ENCODE data around the gene GALNTL6. TPM values are rescaled to one million over a fixed set of nuclear protein-coding genes. Genes with fewer than 3 reads are reported as not detected.

Gene GALNTL6
- polyA plus RNA-seq, 4 donors: 0.30 to 0.45 (median 0.31) TPM; not detected in 1

DNA sequence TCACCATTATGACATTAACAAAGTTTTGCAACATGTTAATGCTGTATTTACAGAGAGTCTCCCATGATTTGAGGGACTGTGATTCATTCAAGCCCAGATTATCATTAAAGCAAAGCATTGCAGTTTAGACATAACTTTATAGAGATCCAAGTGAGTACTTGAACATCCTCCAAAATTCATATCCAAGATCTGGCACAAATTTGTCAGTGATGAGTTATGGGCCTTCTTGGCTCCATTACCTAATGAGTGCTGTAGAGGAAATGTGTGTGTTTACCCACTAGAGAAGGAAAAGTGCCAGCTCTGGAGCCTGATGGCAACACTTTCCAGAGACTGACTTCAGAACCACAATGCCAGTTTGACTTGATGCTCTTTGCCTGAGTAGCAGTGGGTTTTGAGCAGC lies 432.3 kb downstream of the GALNTL6 start:
- H3K4me1 ChIP-seq (ENCODE audit: control insufficient read depth in 3 of 3, insufficient read depth in 2 of 3, low read depth in 1 of 3, low read length in 2 of 3): no peaks in the 10 kb centered on the region
- H3K4me3 ChIP-seq (ENCODE audit: low read depth in 1 of 3, low read length in 3 of 3): no peak overlapping the region
- no peaks in the 10 kb centered on the region for H3K27me3 ChIP-seq (ENCODE audit: control insufficient read depth in 3 of 3, insufficient read depth in 3 of 3, low read length in 3 of 3)
- FAIRE-seq: no peak
- no peaks in the 10 kb centered on the region for H3K36me3 ChIP-seq (ENCODE audit: control insufficient read depth in 3 of 3, insufficient read depth in 2 of 3, low read depth in 1 of 3, low read length in 3 of 3)
- H3K9me3 ChIP-seq (ENCODE audit: control insufficient read depth in 2 of 2, insufficient read depth in 1 of 2, low read depth in 1 of 2, low read length in 1 of 2): no peaks in the 10 kb centered on the region
- DNase-seq: no peak
- H3K27ac ChIP-seq (ENCODE audit: low read depth in 1 of 3, low read length in 2 of 3): no peak overlapping the region

DNA sequence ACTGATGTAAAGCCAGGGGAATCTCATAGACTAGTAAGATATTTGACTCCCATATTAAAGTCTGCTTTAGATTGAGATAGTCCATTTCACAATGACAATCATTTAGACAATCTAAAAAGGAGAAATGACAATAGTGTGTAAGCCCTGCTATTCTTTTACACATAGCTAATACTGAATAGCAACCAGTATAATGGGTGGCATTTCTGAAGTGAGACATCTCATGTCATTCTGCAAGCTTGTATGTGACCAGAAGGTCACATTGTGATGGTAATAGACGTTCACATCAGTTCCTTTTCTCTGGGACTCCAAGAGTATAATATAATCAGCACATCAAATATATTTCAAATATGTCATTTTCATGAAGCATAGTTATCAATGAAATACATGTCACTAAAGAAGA lies 440.2 kb downstream of the GALNTL6 start:
- Histone ChIP-seq H3K27ac (ENCODE audit: low read depth in 1 of 3, low read length in 2 of 3) (no peak overlapping the region), H3K4me1 (ENCODE audit: control insufficient read depth in 3 of 3, insufficient read depth in 2 of 3, low read depth in 1 of 3, low read length in 2 of 3) (no peaks in the 10 kb centered on the region), H3K36me3 (ENCODE audit: control insufficient read depth in 3 of 3, insufficient read depth in 2 of 3, low read depth in 1 of 3, low read length in 3 of 3) (no peaks in the 10 kb centered on the region), H3K27me3 (ENCODE audit: control insufficient read depth in 3 of 3, insufficient read depth in 3 of 3, low read length in 3 of 3) (no peaks in the 10 kb centered on the region), H3K4me3 (ENCODE audit: low read depth in 1 of 3, low read length in 3 of 3) (no peak overlapping the region), H3K9me3 (ENCODE audit: control insufficient read depth in 2 of 2, insufficient read depth in 1 of 2, low read depth in 1 of 2, low read length in 1 of 2) (no peaks in the 10 kb centered on the region)
- 10 to 40% (median 16%) methylated on average over 1 of the region's 1 CpG for WGBS, 3 donors
- FAIRE-seq (no peak), DNase-seq (no peak)

DNA sequence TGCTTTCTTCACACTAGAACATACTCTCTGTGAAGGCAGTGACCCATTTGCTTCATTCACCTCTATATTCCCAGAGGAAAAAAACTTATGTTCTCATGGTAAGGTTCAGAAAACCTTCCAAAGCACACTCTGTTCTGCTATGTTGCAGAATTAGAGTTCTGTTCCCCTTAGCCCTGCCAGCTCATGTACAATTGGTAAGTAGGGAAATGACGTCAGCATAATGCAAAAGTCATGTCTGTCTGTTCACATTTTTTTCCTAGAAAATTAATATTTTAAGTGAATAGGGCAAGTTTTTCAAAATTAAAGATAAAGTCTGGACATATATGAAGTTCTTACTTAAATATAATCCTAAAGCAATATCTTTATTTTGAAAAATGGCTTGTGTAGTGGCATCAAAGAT lies 443.6 kb downstream of the GALNTL6 start:
- no peak overlapping the region for H3K27ac ChIP-seq (ENCODE audit: low read depth in 1 of 3, low read length in 2 of 3)
- DNase-seq: no peak
- H3K27me3 ChIP-seq (ENCODE audit: control insufficient read depth in 3 of 3, insufficient read depth in 3 of 3, low read length in 3 of 3): no peaks in the 10 kb centered on the region
- H3K36me3 ChIP-seq (ENCODE audit: control insufficient read depth in 3 of 3, insufficient read depth in 2 of 3, low read depth in 1 of 3, low read length in 3 of 3): no peaks in the 10 kb centered on the region
- no peak for FAIRE-seq
- no peak overlapping the region for H3K4me3 ChIP-seq (ENCODE audit: low read depth in 1 of 3, low read length in 3 of 3)
- H3K9me3 ChIP-seq (ENCODE audit: control insufficient read depth in 2 of 2, insufficient read depth in 1 of 2, low read depth in 1 of 2, low read length in 1 of 2): no peaks in the 10 kb centered on the region
- no peaks in the 10 kb centered on the region for H3K4me1 ChIP-seq (ENCODE audit: control insufficient read depth in 3 of 3, insufficient read depth in 2 of 3, low read depth in 1 of 3, low read length in 2 of 3)
- WGBS, 3 donors: 73 to 87% (median 82%) methylated on average over 1 of the region's 1 CpG

DNA sequence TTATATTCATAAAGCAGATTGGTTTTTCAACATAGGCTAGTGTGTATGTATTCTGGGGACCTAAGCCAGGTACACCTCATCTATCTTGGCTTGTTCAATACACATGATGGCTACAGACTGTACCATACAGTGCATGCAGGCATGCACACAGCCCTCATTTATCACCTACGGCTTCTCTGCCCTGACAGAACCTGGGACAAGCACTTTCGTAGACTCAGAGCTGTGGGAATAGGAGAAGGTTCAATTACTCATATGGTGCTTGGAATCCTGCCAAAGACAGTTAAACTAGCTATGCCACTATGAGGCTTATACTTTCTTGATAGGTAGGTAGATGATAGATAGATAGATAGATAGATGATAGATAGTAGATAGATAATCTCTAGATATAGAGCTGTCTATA lies 457.2 kb downstream of the GALNTL6 start:
- no peak for FAIRE-seq
- no peaks in the 10 kb centered on the region for H3K4me1 ChIP-seq (ENCODE audit: control insufficient read depth in 3 of 3, insufficient read depth in 2 of 3, low read depth in 1 of 3, low read length in 2 of 3)
- DNase-seq: no peak
- H3K9me3 ChIP-seq (ENCODE audit: control insufficient read depth in 2 of 2, insufficient read depth in 1 of 2, low read depth in 1 of 2, low read length in 1 of 2): no peaks in the 10 kb centered on the region
- H3K4me3 ChIP-seq (ENCODE audit: low read depth in 1 of 3, low read length in 3 of 3): no peak overlapping the region
- no peaks in the 10 kb centered on the region for H3K36me3 ChIP-seq (ENCODE audit: control insufficient read depth in 3 of 3, insufficient read depth in 2 of 3, low read depth in 1 of 3, low read length in 3 of 3)
- H3K27ac ChIP-seq (ENCODE audit: low read depth in 1 of 3, low read length in 2 of 3): no peak overlapping the region
- 5 to 48% (median 24%) methylated on average over 2 of the region's 2 CpGs for WGBS, 3 donors
- H3K27me3 ChIP-seq (ENCODE audit: control insufficient read depth in 3 of 3, insufficient read depth in 3 of 3, low read length in 3 of 3): no peaks in the 10 kb centered on the region

DNA sequence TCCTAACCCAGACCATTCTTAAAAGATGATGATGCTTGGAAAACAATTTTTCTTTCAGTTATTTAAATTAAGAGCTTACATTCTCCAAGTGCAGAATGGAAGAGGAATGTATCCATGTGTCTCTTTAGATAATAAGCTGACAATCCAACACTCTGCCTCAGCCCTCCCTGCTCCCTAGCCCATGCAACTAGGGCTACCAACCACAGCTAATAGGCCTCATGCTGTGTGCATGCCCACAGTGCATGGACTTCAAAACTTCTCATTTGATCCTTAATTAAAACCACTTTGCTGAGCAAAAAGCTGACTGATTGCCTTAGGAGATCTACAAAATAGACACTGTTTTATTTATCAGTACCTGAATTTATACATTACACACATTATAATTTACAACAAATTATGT lies 473.9 kb downstream of the GALNTL6 start:
- no peaks in the 10 kb centered on the region for H3K9me3 ChIP-seq (ENCODE audit: control insufficient read depth in 2 of 2, insufficient read depth in 1 of 2, low read depth in 1 of 2, low read length in 1 of 2)
- no peak overlapping the region for H3K27ac ChIP-seq (ENCODE audit: low read depth in 1 of 3, low read length in 2 of 3)
- H3K4me1 ChIP-seq (ENCODE audit: control insufficient read depth in 3 of 3, insufficient read depth in 2 of 3, low read depth in 1 of 3, low read length in 2 of 3): no peaks in the 10 kb centered on the region
- FAIRE-seq: no peak
- no peak overlapping the region for H3K4me3 ChIP-seq (ENCODE audit: low read depth in 1 of 3, low read length in 3 of 3)
- DNase-seq: no peak
- H3K36me3 ChIP-seq (ENCODE audit: control insufficient read depth in 3 of 3, insufficient read depth in 2 of 3, low read depth in 1 of 3, low read length in 3 of 3): no peaks in the 10 kb centered on the region
- no peaks in the 10 kb centered on the region for H3K27me3 ChIP-seq (ENCODE audit: control insufficient read depth in 3 of 3, insufficient read depth in 3 of 3, low read length in 3 of 3)

DNA sequence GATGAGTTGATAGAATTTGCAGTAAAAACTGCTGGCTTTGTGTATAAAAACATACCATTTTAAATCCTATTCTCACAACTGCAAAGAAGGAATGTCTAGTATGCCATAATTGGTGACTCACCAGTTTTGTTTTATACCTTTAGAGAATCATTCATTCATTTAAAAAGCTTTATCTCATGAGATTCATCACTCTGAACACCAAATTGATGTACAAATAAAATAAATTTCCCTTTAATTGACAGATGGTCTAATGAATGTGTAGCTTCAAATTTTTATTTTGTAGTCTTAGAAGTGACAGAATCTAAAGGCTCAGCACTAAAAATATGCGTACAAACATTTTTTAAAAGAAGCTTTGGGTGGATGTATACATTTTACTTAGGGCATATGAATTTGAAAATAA lies 492.5 kb downstream of the GALNTL6 start:
- FAIRE-seq (no peak), DNase-seq (no peak)
- H3K9me3 ChIP-seq (ENCODE audit: control insufficient read depth in 2 of 2, insufficient read depth in 1 of 2, low read depth in 1 of 2, low read length in 1 of 2): no peaks in the 10 kb centered on the region
- H3K4me3 ChIP-seq (ENCODE audit: low read depth in 1 of 3, low read length in 3 of 3): no peak overlapping the region
- no peaks in the 10 kb centered on the region for H3K4me1 ChIP-seq (ENCODE audit: control insufficient read depth in 3 of 3, insufficient read depth in 2 of 3, low read depth in 1 of 3, low read length in 2 of 3)
- H3K27me3 ChIP-seq (ENCODE audit: control insufficient read depth in 3 of 3, insufficient read depth in 3 of 3, low read length in 3 of 3): no peaks in the 10 kb centered on the region
- no peaks in the 10 kb centered on the region for H3K36me3 ChIP-seq (ENCODE audit: control insufficient read depth in 3 of 3, insufficient read depth in 2 of 3, low read depth in 1 of 3, low read length in 3 of 3)
- H3K27ac ChIP-seq (ENCODE audit: low read depth in 1 of 3, low read length in 2 of 3): no peak overlapping the region
- WGBS, 3 donors: 90 to 94% (median 91%) methylated on average over 1 of the region's 1 CpG

DNA sequence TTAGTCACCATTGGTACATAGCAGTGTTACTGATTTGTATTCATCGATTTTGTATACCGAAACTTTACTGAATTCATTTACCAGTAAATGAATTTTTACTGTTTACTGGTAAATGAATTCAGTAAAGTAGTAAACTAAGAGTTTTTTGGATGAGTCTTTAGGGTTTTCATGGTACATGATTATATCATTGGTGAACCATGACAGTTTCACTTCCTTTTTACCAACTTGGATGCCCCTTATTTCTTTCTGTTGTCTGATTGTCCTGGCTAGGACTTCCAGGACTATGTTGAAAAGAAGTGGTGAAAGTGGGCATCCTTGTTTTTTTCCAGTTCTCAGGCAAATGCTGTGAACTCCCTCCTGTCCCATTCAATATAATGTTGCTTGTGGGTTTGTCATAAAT lies 494.9 kb downstream of the GALNTL6 start:
- Histone ChIP-seq H3K27me3 (ENCODE audit: control insufficient read depth in 3 of 3, insufficient read depth in 3 of 3, low read length in 3 of 3) (no peaks in the 10 kb centered on the region), H3K4me3 (ENCODE audit: low read depth in 1 of 3, low read length in 3 of 3) (no peak overlapping the region), H3K9me3 (ENCODE audit: control insufficient read depth in 2 of 2, insufficient read depth in 1 of 2, low read depth in 1 of 2, low read length in 1 of 2) (no peaks in the 10 kb centered on the region), H3K27ac (ENCODE audit: low read depth in 1 of 3, low read length in 2 of 3) (no peak overlapping the region), H3K4me1 (ENCODE audit: control insufficient read depth in 3 of 3, insufficient read depth in 2 of 3, low read depth in 1 of 3, low read length in 2 of 3) (no peaks in the 10 kb centered on the region), H3K36me3 (ENCODE audit: control insufficient read depth in 3 of 3, insufficient read depth in 2 of 3, low read depth in 1 of 3, low read length in 3 of 3) (no peaks in the 10 kb centered on the region)
- DNase-seq: no peak
- FAIRE-seq: no peak
- 92 to 96% (median 92%) methylated on average over 2 of the region's 2 CpGs for WGBS, 3 donors

DNA sequence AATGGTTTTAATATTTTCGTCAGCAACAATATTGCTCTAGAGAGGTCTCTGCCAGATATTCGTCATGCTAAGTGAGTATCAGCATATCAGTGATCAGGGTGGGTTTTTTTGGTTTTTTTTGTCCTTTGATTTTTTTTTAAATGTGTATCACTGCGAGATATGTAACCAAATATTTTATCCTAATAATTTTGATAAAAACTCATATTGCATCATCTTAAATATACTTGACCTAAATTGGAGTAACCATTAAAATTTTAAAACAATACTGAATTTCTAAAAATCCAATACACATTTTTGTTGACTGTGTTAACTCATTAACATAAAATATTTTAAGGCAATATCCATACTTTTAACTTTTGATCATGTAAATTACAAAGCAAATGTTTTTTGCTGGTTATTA lies 498.5 kb downstream of the GALNTL6 start:
- WGBS, 3 donors: 82 to 84% (median 82%) methylated on average over 3 of the region's 3 CpGs
- H3K36me3 ChIP-seq (ENCODE audit: control insufficient read depth in 3 of 3, insufficient read depth in 2 of 3, low read depth in 1 of 3, low read length in 3 of 3): no peaks in the 10 kb centered on the region
- FAIRE-seq (no peak), DNase-seq (no peak)
- no peak overlapping the region for H3K27ac ChIP-seq (ENCODE audit: low read depth in 1 of 3, low read length in 2 of 3)
- H3K27me3 ChIP-seq (ENCODE audit: control insufficient read depth in 3 of 3, insufficient read depth in 3 of 3, low read length in 3 of 3): no peaks in the 10 kb centered on the region
- H3K4me1 ChIP-seq (ENCODE audit: control insufficient read depth in 3 of 3, insufficient read depth in 2 of 3, low read depth in 1 of 3, low read length in 2 of 3): no peaks in the 10 kb centered on the region
- H3K9me3 ChIP-seq (ENCODE audit: control insufficient read depth in 2 of 2, insufficient read depth in 1 of 2, low read depth in 1 of 2, low read length in 1 of 2): no peaks in the 10 kb centered on the region
- no peak overlapping the region for H3K4me3 ChIP-seq (ENCODE audit: low read depth in 1 of 3, low read length in 3 of 3)

DNA sequence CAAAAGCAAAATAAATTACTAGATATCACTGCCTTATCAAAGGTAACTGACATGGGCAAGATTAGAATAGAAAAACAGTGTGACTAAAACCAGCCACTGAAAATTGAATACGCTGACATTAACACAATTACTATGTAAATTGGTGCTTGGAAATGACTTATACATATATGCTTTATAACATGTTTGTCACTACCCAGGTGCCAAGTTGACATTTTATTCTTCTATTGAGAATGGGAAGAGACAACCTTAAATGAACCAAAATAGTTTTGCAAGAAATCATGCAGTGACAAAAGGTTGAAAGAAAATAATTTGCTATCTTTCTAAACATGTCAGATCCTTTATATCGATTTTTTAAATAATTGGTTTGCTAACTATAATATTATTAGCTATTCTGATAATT lies 510.1 kb downstream of the GALNTL6 start:
- no peak overlapping the region for H3K4me3 ChIP-seq (ENCODE audit: low read depth in 1 of 3, low read length in 3 of 3)
- DNase-seq: no peak
- no peaks in the 10 kb centered on the region for H3K36me3 ChIP-seq (ENCODE audit: control insufficient read depth in 3 of 3, insufficient read depth in 2 of 3, low read depth in 1 of 3, low read length in 3 of 3)
- H3K27me3 ChIP-seq (ENCODE audit: control insufficient read depth in 3 of 3, insufficient read depth in 3 of 3, low read length in 3 of 3): no peaks in the 10 kb centered on the region
- no peak for FAIRE-seq
- 47 to 75% (median 55%) methylated on average over 2 of the region's 2 CpGs for WGBS, 3 donors
- no peaks in the 10 kb centered on the region for H3K9me3 ChIP-seq (ENCODE audit: control insufficient read depth in 2 of 2, insufficient read depth in 1 of 2, low read depth in 1 of 2, low read length in 1 of 2)
- H3K27ac ChIP-seq (ENCODE audit: low read depth in 1 of 3, low read length in 2 of 3): no peak overlapping the region
- no peaks in the 10 kb centered on the region for H3K4me1 ChIP-seq (ENCODE audit: control insufficient read depth in 3 of 3, insufficient read depth in 2 of 3, low read depth in 1 of 3, low read length in 2 of 3)

All from small intestine (tissue), 7 donors.